Measurements from ENCODE around the gene SLC17A5. TPM values are rescaled to one million over a fixed set of nuclear protein-coding genes. Genes with fewer than 3 reads are reported as not detected.
"Not testable (repeated sequence)": the region's sequence is repeated elsewhere in the genome, so short reads cannot be mapped to it uniquely, and the experiment has no call there.

SLC17A5 gene, protein sequence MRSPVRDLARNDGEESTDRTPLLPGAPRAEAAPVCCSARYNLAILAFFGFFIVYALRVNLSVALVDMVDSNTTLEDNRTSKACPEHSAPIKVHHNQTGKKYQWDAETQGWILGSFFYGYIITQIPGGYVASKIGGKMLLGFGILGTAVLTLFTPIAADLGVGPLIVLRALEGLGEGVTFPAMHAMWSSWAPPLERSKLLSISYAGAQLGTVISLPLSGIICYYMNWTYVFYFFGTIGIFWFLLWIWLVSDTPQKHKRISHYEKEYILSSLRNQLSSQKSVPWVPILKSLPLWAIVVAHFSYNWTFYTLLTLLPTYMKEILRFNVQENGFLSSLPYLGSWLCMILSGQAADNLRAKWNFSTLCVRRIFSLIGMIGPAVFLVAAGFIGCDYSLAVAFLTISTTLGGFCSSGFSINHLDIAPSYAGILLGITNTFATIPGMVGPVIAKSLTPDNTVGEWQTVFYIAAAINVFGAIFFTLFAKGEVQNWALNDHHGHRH
- polyA plus RNA-seq (2013, experiment 1 of 2; ENCODE audit: insufficient read length), result 12.0 TPM
- polyA plus RNA-seq (2013, experiment 2 of 2; ENCODE audit: insufficient read length), result 13.3 TPM

DNA sequence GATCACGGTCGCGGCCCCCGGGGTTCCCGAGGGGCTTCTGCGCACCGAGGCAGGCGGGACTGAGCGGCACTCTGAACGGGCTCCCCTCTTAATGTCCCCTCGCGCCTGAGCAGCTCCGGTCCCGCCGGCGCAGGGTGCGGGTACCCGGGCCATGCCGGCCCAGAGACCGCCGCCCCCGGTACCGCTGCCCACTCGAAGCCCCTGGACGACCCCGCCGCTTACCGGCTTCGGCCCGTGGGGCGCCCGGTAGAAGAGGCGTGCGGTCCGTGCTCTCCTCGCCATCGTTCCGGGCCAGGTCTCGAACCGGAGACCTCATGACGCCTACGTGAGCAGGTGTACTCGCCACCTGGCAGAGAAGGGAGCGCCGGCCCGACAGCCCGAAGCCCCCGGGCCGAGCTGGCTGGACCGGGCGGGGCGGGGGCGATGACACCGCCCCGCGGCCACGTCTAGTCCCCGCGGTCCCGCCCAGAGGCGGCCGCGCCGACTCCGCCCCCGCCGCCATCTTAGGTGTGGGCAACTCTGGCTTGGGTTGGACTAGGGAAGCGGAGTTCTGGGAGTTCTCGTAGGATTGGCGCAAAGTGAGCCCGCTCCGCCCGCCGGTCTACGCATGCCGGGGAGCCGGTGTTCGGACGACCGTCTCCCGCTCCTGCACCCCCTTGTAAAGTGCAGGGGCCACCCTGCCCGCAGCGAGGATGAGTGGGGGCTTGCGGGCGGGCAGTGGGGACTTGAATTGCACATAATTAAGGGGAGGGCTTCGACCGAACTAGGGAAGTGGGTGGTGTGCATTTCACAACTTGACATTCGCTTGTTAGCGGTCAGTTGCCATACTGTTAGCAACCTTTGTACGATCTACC lies at the start of gene SLC17A5:
TSS of gene SLC17A5 (minus strand) at position 422 of the 854 bp plus-strand sequence. CDS start at position 316, 106 bp downstream.
- peak; percentile 93 for DNase-seq

DNA sequence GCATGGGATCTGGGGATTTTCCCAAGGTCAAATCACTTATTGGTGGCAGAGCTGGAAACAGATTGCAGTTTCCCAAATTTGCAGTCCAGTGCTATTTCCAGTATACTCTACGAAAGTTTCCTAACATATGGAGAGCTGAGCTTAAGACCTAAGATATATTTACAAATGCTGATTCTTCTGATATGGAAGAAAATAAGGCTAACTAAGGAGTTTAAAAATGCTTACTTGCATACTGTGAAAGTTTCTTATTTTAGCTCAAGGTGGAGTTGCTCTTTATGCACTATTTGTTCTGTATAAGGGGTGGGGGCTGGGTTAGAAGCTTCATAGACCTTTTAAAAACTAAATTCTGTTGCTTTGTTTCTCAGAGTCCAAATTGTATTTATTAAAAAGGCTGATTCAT lies 49.7 kb upstream of the SLC17A5 start:
- no peak for DNase-seq

DNA sequence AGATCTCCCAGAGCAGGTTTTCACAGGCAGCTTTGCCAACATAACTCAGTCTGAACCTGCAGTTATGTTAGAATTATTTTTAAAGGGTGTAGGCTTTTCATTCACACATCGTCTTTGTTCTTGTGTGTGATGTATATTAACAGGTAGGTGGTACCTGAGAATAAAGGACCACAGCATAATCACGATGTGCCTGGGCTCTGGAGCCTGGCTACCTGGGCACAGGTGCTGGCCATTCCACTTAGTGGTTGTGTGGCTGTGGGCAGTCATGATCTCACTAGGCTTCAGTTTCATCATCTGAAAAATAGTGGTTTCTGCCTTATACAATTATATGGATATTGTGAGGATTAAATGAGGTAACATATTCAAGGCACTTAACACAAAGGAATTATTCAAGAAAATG lies 48.7 kb upstream of the SLC17A5 start:
- no peak for DNase-seq

DNA sequence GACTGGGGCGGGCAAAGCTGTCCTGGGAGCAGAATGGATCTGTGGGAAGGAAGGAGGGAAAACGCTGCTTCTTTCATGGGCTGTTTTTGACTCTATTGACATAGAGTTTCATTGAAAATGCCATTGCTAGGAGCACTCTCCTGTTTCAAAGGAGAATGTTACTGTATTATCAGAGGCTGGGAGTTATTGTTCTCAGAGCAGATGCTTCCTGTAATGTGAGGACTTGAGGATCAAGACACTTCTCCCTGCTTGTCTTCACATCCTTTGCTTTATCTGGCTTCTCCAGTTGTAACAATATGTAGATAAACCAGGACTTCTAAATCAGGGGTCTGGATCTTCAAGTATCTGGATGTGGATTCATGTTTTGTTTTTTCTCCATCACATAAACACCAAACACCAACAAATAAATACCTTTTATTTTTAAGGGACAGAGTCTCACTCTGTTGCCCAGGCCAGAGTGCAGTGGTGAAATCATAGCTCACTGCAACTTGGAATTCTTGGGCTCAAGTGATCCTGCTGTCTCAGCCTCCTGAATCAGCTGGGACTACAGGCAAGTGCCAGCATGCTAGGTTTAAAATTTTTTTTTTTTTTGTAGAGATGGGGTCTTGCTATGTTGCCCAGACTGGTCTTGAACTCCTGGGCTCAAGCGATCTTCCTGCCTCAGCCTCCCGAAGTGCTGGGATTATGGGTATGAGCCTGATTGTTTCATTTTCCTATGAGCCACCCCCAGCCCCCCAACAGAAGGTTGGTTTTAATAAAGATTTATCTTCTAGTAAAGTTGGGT lies 46.1 kb upstream of the SLC17A5 start:
- no peak for DNase-seq

GRCh38 chr6:73696966-73697655 lies 43.3 kb upstream of the SLC17A5 start:
- DNase-seq, result no peak

- DNase-seq, result peak; percentile 80
Measured at GRCh38 chr6:73695619-73696421, 42.0 kb upstream of the SLC17A5 start, which contains the start of gene CD109. Gene CD109, plus strand, starts transcription at chr6:73696203. Its CDS starts 13 bp downstream, at chr6:73696216.

DNA sequence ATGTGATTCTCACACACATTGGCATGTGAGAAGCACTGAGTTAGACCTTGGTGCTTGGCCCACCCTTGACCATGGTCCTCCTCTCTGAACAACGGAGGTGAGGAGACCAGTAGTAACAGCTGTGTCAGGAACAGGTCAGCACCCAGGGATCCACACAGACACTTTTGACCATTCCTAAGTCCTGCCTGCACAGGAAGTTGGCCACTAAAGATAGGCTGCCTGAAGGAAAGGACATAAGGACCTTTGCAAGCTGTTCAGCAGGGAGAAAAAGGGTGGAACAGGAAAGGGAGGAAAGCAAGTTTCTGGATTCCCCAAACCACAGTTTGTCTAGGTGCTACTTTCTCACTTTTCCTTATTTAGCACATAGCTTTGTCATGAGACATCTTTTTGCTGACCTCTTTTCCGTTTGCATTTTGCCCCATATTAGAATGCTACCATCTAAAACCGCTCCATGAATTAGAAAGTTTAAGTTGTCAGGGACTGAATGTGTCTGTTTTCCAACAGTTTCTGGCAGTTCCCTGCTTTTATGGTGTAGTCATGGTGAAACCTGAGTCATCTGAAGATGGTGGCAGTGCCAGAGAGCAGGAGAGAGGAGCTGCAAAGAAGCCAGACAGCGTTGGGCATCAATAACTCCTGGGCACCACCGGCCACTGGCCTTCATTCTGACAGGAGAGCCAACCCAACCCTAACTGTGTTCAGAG lies 41.1 kb upstream of the SLC17A5 start:
- peak; percentile 51 for DNase-seq

- DNase-seq, result peak; percentile 17
Measured at GRCh38 chr6:73691512-73691911, 37.7 kb upstream of the SLC17A5 start.

DNA sequence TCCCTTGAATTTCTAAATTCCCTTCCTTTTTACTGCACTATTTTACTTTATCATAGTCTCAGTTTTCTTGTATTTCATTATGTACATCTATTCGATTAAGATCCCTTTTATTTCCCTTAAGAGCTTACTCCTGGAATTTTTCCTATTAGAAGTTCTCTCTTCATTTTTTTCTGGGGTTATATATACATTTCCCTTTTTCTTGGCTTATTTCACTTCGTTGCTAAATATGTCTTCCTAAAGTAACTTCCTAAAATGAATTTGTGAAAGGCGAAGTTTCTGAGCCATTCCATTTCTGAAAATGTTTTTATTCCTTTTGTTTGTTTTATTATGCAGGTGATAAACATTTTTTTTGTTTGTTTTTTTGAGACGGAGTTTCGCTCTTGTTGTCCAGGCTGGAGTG lies 36.3 kb upstream of the SLC17A5 start:
- no peak for DNase-seq

- DNase-seq, result no peak
Measured at GRCh38 chr6:73688351-73688750, 34.6 kb upstream of the SLC17A5 start.

GRCh38 chr6:73683574-73683973 lies 29.8 kb upstream of the SLC17A5 start:
- not testable (repeated sequence) for DNase-seq

- no peak for DNase-seq
Measured at GRCh38 chr6:73680289-73680918, 26.6 kb upstream of the SLC17A5 start.

DNA sequence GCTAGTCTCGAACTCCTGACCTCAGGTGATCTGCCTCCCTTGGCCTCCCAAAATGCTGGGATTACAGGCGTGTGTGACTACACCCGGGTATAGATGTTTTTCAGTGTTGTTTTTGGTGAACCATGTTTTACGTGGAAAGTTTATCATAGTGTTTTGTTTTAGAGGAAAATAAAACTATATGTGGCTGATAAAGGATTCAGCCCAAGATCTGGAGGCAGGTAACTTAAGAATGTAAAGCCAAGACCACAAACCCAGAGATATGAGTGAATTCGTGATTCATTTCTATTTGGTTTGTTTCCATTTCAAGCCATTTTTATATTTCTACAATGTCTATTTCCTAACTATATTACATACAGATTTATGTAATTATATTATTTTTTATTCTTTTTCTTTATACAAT lies 26.1 kb upstream of the SLC17A5 start:
- DNase-seq, result not testable (repeated sequence)

GRCh38 chr6:73679009-73679408 lies 25.2 kb upstream of the SLC17A5 start:
- no peak for DNase-seq

GRCh38 chr6:73675466-73676098 lies 21.8 kb upstream of the SLC17A5 start:
- DNase-seq, result peak; percentile 76

GRCh38 chr6:73671911-73672685 lies 18.3 kb upstream of the SLC17A5 start:
- DNase-seq, result no peak

- DNase-seq, result no peak
Measured at GRCh38 chr6:73669005-73669404, 15.2 kb upstream of the SLC17A5 start.

- no peak for DNase-seq
Measured at GRCh38 chr6:73667798-73668197, 14.0 kb upstream of the SLC17A5 start.

Data from fibroblast of skin of scalp (primary cell).